GM12865 (cell line): Measurements from ENCODE around the gene RTL10.

Experiments used
- DNase-seq: peaks from one replicate; pipeline ENCODE4 v3.0.0; 2010; ENCODE audit warnings: low read depth
- H3K4me3 ChIP-seq: 2 replicates; pipeline ENCODE4 v1.5.1; 2011; ENCODE audit warnings: mild to moderate bottlenecking, low read depth, low read length, control low read depth
- CTCF ChIP-seq: IDR thresholded peaks from 2 replicates; pipeline ENCODE4 v1.5.1; 2011; ENCODE audit warnings: low read length, control low read depth, low read depth, inconsistent platforms; ENCODE audit not compliant: insufficient read depth; ENCODE audit errors: missing control alignments

RTL10 gene

GRCh38 chr22:19851291-19852176, 3.1 kb downstream of the RTL10 start:
- TF ChIP-seq CTCF = no peak
- DNase-seq = no peak
- no peak overlapping the region for H3K4me3 ChIP-seq

GRCh38 chr22:19850763-19851109, 3.9 kb downstream of the RTL10 start:
- DNase-seq = no peak

GRCh38 chr22:19849835-19850762, 4.6 kb downstream of the RTL10 start:
- no peak overlapping the region for H3K4me3 ChIP-seq
- TF ChIP-seq CTCF = no peak
- no peak for DNase-seq

More at GRCh38 chr22:19850763-19851109, 3.9 kb downstream of the RTL10 start:
- no peak for TF ChIP-seq CTCF
- H3K4me3 ChIP-seq = no peak overlapping the region

- no peak for DNase-seq
- H3K4me3 ChIP-seq = no peak overlapping the region
- TF ChIP-seq CTCF = no peak
These were observed 6.1 kb downstream of the RTL10 start for GRCh38 chr22:19848298-19849224.

GRCh38 chr22:19847345-19847632, 7.4 kb downstream of the RTL10 start:
- no peak for TF ChIP-seq CTCF
- no peak overlapping the region for H3K4me3 ChIP-seq
- no peak for DNase-seq

- no peak for DNase-seq
- H3K4me3 ChIP-seq = no peak overlapping the region
- no peak for TF ChIP-seq CTCF
These were observed 7.9 kb downstream of the RTL10 start for GRCh38 chr22:19846620-19847344.
